WTC11 (cell line): ENCODE measurements around the gene PINK1. TPM values are rescaled to one million over a fixed set of nuclear protein-coding genes. Genes with fewer than 3 reads are reported as not detected.

Experiments
- ATAC-seq: fragments of 200-7000 bp; cut with Tn5 transposase; 2 replicates; pipeline ENCODE4 v1.10.0; 2021; ENCODE audit warnings: mild to moderate bottlenecking, moderate library complexity
- CTCF ChIA-PET: fragments of 300-600 bp; sonication (Branson Sonifier 250); formaldehyde crosslinking; loops from one replicate; lab custom pipeline; 2021; ENCODE audit warnings: antibody characterized with exemption; lab: Charles Lee
- POLR2A ChIA-PET: fragments of 350-600 bp; sonication (Branson Sonifier 250); formaldehyde crosslinking; loops from one replicate; lab custom pipeline; 2021; ENCODE audit warnings: antibody characterized with exemption; lab: Charles Lee
- DNase-seq: peaks from one replicate; pipeline ENCODE4 v3.0.0; 2021; ENCODE audit warnings: low spot score
- H3K27ac Mint-ChIP-seq: 2 replicates; pipeline ENCODE4 v1.8.0; 2021; ENCODE audit warnings: mixed read lengths
- H3K27me3 Mint-ChIP-seq: 2 replicates; pipeline ENCODE4 v1.8.0; 2021; ENCODE audit warnings: low read depth, mild to moderate bottlenecking, moderate library complexity, mixed read lengths
- H3K36me3 Mint-ChIP-seq: 2 replicates; pipeline ENCODE4 v1.8.0; 2021; ENCODE audit warnings: mixed read lengths
- H3K4me1 Mint-ChIP-seq: 2 replicates; pipeline ENCODE4 v1.8.0; 2022; ENCODE audit warnings: mixed read lengths
- H3K4me3 Mint-ChIP-seq: 2 replicates; pipeline ENCODE4 v1.8.0; 2021; ENCODE audit warnings: mild to moderate bottlenecking, moderate library complexity, mixed read lengths
- H3K9me3 Mint-ChIP-seq: 2 replicates; pipeline ENCODE4 v1.8.0; 2021; ENCODE audit warnings: mixed read lengths
- ATF2 ChIP-seq: sonication (generic); formaldehyde crosslinking; IDR thresholded peaks from 2 replicates; pipeline ENCODE4 v1.8.1; 2022; ENCODE audit warnings: low read depth, missing genetic modification reagents, borderline replicate concordance
- ATF3 ChIP-seq: sonication (generic); formaldehyde crosslinking; conservative IDR thresholded peaks from 2 replicates; pipeline ENCODE4 v1.8.1; 2022; ENCODE audit warnings: mild to moderate bottlenecking, missing genetic modification reagents
- CREM ChIP-seq: sonication (generic); formaldehyde crosslinking; IDR thresholded peaks from 2 replicates; pipeline ENCODE4 v1.8.1; 2022; ENCODE audit warnings: mild to moderate bottlenecking, missing genetic modification reagents, moderate library complexity
- ELF4 ChIP-seq: sonication (generic); formaldehyde crosslinking; IDR thresholded peaks from 2 replicates; pipeline ENCODE4 v1.8.1; 2022; ENCODE audit warnings: low read depth, mild to moderate bottlenecking, moderate library complexity, missing genetic modification reagents
- EMX1 ChIP-seq: fragments of 250-450 bp; sonication (Bioruptor Pico); IDR thresholded peaks from 2 replicates; pipeline ENCODE4 v1.8.0; 2021; ENCODE audit warnings: mild to moderate bottlenecking
- ESRRA ChIP-seq: sonication (generic); formaldehyde crosslinking; IDR thresholded peaks from 2 replicates; pipeline ENCODE4 v1.8.1; 2022; ENCODE audit warnings: mild to moderate bottlenecking, missing genetic modification reagents, borderline replicate concordance
- ETV6 ChIP-seq: sonication (generic); formaldehyde crosslinking; IDR thresholded peaks from 2 replicates; pipeline ENCODE4 v1.8.1; 2022; ENCODE audit warnings: mild to moderate bottlenecking, missing genetic modification reagents
- GTF2I ChIP-seq: fragments of 250-450 bp; sonication (Bioruptor Pico); conservative IDR thresholded peaks from 2 replicates; pipeline ENCODE4 v1.4.0; 2021; ENCODE audit warnings: mild to moderate bottlenecking
- KAT7 ChIP-seq: sonication (generic); formaldehyde crosslinking; IDR thresholded peaks from 2 replicates; pipeline ENCODE4 v1.8.1; 2023; ENCODE audit warnings: missing genetic modification reagents, mild to moderate bottlenecking, borderline replicate concordance
- NFE2L1 ChIP-seq: sonication (generic); formaldehyde crosslinking; IDR thresholded peaks from 2 replicates; pipeline ENCODE4 v1.8.1; 2023; ENCODE audit warnings: missing genetic modification reagents
- NR1H2 ChIP-seq: sonication (generic); formaldehyde crosslinking; IDR thresholded peaks from 2 replicates; pipeline ENCODE4 v1.9.0; 2021; ENCODE audit warnings: mild to moderate bottlenecking, moderate library complexity, missing genetic modification reagents
- PRDM15 ChIP-seq: sonication (generic); formaldehyde crosslinking; IDR thresholded peaks from 2 replicates; pipeline ENCODE4 v1.8.0; 2022; ENCODE audit warnings: missing genetic modification reagents
- RELA ChIP-seq: sonication (generic); formaldehyde crosslinking; IDR thresholded peaks from 2 replicates; pipeline ENCODE4 v1.8.1; 2022; ENCODE audit warnings: missing genetic modification reagents, mild to moderate bottlenecking, borderline replicate concordance
- SP1 ChIP-seq: sonication (generic); formaldehyde crosslinking; conservative IDR thresholded peaks from 2 replicates; pipeline ENCODE4 v1.8.1; 2022; ENCODE audit warnings: missing genetic modification reagents
- ZNF232 ChIP-seq: sonication (generic); formaldehyde crosslinking; IDR thresholded peaks from 2 replicates; pipeline ENCODE4 v1.8.0; 2022; ENCODE audit warnings: mild to moderate bottlenecking, missing genetic modification reagents
- total RNA-seq: library from RNA; stranded (reverse); gene quantifications from 3 replicates; pipeline ENCODE4 v1.2.3, GENCODE V29; 2021
- TF ChIP-seq, protein P1 (sequence below): fragments of 250-450 bp; sonication (Bioruptor Pico); IDR thresholded peaks from 2 replicates; pipeline ENCODE4 v1.8.0; 2021; ENCODE audit warnings: mild to moderate bottlenecking
- TF ChIP-seq, protein P2 (sequence below): sonication (generic); formaldehyde crosslinking; IDR thresholded peaks from 2 replicates; pipeline ENCODE4 v1.8.1; 2023; ENCODE audit warnings: mild to moderate bottlenecking, missing genetic modification reagents, borderline replicate concordance

PINK1 gene
- total RNA-seq, 1 experiment from 2014 or later = 47.7 TPM

- CTCF ChIA-PET = interaction anchor here (0.6 kb wide), 2 partner anchors 36 to 673 kb away, joined by 3 read pairs; no protein-coding TSS in a partner anchor
- ATAC-seq = no peak
Measured at GRCh38 chr1:20597650-20598049, 35.6 kb upstream of the PINK1 start.

DNA sequence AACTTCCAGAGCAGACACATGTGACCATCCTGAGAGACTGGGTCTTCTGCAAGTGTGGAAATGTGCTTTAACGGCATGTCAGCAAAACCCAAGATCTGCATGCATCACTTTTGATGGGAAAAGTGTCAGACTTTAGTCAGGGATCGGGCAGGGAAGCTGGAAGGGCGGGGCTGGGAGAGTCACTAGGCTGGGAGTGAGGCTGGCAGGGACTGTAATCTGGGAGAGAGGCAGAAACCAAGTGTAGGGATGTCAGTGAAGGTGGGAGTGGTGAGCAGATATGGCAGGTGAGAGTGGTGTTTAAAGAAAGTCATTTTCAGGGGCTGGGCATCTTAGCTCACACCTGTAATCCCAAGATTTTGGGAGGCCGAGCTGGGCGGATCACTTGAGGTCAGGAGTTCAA lies 33.1 kb upstream of the PINK1 start:
- Mint-ChIP-seq H3K9me3 (peaks cover 14% of the 10 kb centered on the region), H3K4me1 (peaks cover 7% of the 10 kb centered on the region), H3K4me3 (no peak overlapping the region), H3K27ac (no peak overlapping the region), H3K27me3 (no peaks in the 10 kb centered on the region), H3K36me3 (peaks cover 3% of the 10 kb centered on the region)
- CTCF ChIA-PET = interaction anchor here (1.1 kb wide), 1 partner anchor 25 kb away, joined by 4 read pairs; no protein-coding TSS in a partner anchor
- DNase-seq (no peak), ATAC-seq (no peak)
- TF ChIP-seq NR1H2 (CRISPR knock-in tag) (no peak), GTF2I (no peak), ESRRA (CRISPR knock-in tag) (no peak), SP1 (CRISPR knock-in tag) (no peak), KAT7 (no peak), PRDM15 (CRISPR knock-in tag) (no peak), ATF2 (CRISPR knock-in tag) (no peak), ZNF232 (CRISPR knock-in tag) (no peak), ETV6 (CRISPR knock-in tag) (no peak), ATF3 (CRISPR knock-in tag) (no peak), NFE2L1 (no peak), EMX1 (CRISPR knock-in tag) (no peak), CREM (CRISPR knock-in tag) (no peak)
- TF ChIP-seq, protein P1, sequence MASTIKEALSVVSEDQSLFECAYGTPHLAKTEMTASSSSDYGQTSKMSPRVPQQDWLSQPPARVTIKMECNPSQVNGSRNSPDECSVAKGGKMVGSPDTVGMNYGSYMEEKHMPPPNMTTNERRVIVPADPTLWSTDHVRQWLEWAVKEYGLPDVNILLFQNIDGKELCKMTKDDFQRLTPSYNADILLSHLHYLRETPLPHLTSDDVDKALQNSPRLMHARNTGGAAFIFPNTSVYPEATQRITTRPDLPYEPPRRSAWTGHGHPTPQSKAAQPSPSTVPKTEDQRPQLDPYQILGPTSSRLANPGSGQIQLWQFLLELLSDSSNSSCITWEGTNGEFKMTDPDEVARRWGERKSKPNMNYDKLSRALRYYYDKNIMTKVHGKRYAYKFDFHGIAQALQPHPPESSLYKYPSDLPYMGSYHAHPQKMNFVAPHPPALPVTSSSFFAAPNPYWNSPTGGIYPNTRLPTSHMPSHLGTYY (CRISPR knock-in tag) = no peak
- TF ChIP-seq, protein P2, sequence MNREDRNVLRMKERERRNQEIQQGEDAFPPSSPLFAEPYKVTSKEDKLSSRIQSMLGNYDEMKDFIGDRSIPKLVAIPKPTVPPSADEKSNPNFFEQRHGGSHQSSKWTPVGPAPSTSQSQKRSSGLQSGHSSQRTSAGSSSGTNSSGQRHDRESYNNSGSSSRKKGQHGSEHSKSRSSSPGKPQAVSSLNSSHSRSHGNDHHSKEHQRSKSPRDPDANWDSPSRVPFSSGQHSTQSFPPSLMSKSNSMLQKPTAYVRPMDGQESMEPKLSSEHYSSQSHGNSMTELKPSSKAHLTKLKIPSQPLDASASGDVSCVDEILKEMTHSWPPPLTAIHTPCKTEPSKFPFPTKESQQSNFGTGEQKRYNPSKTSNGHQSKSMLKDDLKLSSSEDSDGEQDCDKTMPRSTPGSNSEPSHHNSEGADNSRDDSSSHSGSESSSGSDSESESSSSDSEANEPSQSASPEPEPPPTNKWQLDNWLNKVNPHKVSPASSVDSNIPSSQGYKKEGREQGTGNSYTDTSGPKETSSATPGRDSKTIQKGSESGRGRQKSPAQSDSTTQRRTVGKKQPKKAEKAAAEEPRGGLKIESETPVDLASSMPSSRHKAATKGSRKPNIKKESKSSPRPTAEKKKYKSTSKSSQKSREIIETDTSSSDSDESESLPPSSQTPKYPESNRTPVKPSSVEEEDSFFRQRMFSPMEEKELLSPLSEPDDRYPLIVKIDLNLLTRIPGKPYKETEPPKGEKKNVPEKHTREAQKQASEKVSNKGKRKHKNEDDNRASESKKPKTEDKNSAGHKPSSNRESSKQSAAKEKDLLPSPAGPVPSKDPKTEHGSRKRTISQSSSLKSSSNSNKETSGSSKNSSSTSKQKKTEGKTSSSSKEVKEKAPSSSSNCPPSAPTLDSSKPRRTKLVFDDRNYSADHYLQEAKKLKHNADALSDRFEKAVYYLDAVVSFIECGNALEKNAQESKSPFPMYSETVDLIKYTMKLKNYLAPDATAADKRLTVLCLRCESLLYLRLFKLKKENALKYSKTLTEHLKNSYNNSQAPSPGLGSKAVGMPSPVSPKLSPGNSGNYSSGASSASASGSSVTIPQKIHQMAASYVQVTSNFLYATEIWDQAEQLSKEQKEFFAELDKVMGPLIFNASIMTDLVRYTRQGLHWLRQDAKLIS (CRISPR knock-in tag) = no peak
- POLR2A ChIA-PET = interaction anchor here (0.7 kb wide), 1 partner anchor 117 kb away, joined by 5 read pairs; no protein-coding TSS in a partner anchor

More at GRCh38 chr1:20597650-20598049, 35.6 kb upstream of the PINK1 start:
- H3K4me1 Mint-ChIP-seq = peaks cover 12% of the 10 kb centered on the region
- H3K9me3 Mint-ChIP-seq = peaks cover 6% of the 10 kb centered on the region
- DNase-seq = no peak
- H3K27me3 Mint-ChIP-seq = no peaks in the 10 kb centered on the region; the same call in 1 of the 2 replicates
- no peak overlapping the region for H3K4me3 Mint-ChIP-seq
- no peak overlapping the region for H3K27ac Mint-ChIP-seq
- no peaks in the 10 kb centered on the region for H3K36me3 Mint-ChIP-seq
- TF ChIP-seq NR1H2 (CRISPR knock-in tag) (no peak), RELA (CRISPR knock-in tag) (no peak), ELF4 (CRISPR knock-in tag) (no peak)
- POLR2A ChIA-PET = no interaction called here
